NCI-H524 treated with DMSO at 0.1 percent for 48 hours (cell line): ENCODE measurements around the gene TEAD1.

Experiments
- DNase-seq: peaks from one replicate; lab custom pipeline; 2025; lab: John Stamatoyannopoulos, UW

Gene TEAD1

DNA sequence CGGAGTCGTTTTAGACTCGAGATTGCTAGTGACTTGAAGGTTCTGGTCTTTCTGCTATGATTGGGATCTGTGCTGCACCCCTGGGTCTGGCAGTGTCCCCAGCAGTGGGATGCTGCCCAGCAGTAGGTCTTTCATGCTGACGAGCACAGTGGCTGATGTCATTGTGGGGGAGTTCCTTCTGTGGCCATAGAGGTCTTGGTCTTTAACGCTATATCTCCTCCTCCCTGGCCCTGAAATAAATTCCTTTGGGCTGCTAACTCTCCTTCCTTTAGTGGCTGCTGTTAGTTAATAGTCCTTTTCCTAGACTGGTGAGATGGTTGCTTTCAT is 136.3 kb downstream of the TEAD1 start:
- DNase-seq: no peak

DNA sequence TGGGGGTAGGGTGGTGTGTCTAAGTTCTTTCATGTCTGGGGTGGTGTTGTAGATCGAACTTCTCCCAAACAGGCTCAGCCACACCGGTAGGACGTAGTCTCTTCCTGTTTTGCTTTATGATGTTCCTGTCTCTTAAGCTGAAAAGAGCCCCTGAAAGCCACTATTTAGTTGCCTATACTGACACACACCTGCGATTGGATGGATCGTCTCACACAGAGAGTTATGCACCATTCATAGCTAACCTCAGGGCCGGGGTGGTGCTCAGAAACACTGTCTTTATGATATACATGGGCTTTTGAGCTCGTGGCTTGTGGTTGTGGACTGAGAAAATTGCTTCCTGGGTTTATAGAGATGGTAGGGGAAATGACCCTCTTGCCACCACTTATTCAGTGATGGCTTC is 137.6 kb downstream of the TEAD1 start:
- no peak for DNase-seq

DNA sequence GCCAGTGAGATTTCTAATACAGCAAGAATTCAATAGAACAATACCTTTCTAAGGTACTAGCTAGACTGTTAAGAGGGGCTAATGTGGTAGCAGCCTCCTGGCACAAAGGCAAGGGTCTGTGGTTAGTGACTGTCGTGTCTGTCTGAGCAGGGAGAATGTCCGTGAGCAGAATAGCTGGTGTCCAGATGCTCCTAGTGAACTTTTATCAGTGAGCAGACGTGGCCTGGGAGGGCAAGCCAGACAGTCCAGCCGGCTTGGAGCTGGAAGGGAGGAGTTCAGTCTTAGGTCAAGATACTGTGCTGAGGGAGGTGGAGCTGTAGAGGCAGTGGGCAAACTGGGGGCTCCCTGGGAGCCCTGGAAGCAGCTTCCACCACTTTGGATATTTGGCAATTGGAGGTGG is 138.6 kb downstream of the TEAD1 start:
- no peak for DNase-seq

DNA sequence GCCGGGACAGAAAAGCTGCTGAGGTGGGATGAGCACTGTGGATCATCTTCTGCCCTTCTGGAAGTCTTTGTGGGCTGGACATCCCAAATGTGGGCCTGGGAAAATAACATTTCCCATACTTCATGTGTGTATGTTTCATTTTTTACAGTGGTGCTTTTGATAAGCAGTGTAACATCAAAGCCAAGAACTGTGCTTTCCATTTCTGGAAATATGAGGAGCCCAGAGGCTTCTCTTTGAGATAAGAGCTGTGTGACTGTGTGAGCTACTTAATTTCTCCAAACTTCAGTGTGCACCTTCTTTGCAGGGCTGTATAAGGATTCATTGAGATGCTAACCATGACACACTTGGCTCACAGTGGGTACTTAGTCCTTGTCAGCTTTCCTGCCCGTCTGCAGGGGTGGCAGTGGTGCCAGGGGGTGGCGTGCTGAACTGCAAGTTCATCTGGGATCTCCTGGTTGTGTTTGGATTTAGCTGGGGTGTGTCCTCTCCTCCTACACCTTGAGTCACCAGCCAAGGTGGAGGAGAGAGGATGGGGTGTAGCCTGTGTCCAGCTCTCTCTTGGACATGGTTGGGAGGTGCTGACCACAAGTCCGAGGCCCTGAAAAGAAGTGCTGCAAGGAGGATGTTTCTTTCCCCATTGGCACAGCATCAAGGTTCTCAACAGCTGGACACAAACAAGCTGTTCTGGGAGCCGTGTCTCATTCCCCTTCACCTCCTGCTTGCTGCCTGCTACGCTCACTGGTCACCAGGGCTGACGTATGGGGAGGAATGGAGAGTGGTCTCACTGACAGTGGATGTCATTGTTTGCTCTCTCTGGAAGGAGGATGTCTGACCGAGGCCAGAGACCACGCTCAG is 139.4 kb downstream of the TEAD1 start:
- no peak for DNase-seq

DNA sequence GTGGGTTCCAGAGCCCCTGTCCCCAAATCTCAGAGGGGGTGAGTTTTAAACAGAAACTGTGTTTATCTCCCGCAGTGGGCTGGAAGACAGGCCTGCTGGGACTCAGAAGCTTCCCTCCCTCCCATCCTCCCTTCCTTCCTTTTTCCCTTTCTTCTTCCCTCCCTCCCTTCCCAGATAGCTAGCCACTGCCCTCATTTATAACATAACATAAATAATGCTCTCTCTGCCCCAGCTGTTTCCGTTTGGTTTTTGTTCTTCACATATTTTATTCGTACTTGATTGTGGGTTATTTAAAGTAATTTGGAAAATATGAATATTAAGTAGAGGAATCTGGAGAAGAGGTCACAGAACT is 140.9 kb downstream of the TEAD1 start:
- no peak for DNase-seq

DNA sequence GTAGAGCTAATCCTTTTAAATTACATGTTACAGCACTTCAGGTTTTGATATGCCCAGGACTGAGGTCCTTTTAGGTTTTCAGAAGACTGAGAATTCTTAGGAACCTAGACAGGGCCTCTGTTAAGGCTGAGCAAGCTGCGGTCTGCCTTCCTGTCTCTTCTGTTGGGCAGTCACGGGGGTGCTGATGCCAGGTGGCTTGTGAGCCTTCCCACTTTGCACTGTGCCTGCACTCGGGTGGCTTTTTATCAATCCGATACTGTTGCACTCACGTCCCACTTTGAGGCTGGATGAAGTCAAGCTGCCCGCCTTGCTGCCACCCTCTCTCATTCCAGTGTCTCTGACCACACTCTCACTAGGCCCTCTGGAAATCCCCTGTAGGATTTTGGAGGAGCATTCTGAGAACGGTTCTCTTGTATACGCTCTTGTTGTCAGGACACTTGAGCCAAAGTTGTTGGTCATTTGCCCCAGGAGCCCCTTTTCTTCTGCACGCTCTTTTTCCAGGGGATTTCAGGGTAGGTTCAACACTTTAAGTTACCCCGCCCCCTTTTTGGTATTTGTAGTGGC is 141.8 kb downstream of the TEAD1 start:
- DNase-seq: no peak

DNA sequence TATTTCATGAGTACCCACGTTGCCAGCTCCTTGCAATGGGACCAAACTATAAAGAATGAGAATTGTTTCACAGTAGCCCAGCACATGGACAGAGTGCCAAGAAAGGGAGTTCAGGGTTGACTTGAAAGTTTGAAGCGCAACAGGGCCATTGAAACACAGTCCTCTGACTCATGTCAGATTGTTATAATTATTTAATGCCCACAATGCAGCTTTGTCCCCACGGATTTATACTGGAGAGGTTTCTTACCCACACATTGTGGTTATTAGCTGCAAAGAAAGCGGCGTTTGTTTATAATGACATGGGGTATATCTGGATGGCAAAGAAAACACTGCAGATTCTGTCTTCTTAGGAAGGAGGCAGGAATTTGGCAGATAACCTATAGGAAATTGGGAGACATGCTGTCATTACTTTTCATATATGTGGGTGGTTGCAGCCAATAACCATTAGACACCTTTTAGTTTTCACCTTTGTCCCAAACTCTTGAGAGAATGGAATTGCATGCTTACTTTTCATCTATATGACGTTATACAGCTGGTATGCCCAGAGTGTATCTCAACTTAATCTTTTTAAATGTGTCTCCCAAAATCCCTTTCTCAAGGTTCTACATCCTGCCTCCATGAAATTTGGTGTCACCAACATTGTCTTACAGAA is 143.6 kb downstream of the TEAD1 start:
- DNase-seq: no peak

DNA sequence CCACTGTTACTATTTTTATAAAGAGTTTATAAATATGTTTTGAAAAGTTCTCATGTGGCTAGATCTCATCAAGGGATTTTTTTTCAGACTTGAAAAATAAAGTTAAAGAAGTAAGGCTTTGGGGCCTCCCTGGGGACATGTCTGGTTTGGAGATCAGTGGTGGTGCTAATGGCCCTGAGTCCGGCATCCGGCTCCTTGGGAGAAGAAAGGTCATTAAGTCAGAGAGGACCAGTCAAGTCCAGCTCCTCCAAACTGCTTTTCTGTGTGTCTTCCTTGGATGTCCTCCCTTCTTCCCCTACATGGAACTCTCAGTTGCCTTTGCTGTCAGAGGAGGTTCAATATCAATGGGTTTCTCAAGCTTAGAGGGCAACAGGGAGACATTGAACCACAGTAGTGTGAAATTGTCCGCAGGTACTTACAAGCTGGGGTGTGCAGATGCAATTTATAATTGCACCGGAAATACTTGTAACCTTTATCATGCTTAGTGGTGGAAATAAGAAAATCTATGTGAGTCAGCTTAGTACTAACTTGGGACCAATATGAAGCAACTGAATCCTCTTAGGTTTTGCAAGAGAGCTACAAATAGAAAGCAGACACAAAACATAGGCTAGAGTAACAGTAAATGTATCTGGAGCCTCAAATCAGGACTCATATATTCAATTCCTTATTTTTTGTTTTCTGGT is 144.3 kb downstream of the TEAD1 start:
- no peak for DNase-seq

DNA sequence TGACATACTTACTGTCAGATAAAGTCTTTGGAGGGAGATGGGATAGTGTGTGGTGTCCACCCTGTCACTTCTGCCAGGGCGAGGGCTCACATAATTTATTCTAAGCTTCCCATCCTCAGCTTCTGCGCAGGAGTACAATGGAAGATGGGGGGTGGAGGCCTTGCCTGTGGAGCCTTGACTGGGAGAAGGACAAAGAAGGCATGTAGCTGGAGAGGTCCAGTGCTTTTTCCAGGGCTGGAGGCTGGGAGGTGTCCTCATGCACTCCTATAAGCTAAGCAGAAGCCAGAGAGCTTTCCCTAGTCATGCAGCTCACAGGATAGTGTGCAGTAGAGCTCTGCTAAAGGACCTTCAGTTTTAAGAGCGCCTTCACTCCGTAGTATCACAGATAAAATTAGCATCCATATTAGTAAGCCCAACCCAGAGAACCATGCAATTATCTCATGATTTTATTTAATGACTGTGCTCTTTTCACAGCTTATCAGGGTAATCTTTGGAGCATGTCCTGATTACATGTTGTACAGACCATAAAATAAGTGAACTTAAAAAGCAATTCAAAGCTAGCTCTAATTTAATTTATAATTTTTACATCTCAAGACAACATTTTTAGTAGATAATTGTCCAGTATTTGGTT is 148.3 kb downstream of the TEAD1 start:
- DNase-seq: no peak

DNA sequence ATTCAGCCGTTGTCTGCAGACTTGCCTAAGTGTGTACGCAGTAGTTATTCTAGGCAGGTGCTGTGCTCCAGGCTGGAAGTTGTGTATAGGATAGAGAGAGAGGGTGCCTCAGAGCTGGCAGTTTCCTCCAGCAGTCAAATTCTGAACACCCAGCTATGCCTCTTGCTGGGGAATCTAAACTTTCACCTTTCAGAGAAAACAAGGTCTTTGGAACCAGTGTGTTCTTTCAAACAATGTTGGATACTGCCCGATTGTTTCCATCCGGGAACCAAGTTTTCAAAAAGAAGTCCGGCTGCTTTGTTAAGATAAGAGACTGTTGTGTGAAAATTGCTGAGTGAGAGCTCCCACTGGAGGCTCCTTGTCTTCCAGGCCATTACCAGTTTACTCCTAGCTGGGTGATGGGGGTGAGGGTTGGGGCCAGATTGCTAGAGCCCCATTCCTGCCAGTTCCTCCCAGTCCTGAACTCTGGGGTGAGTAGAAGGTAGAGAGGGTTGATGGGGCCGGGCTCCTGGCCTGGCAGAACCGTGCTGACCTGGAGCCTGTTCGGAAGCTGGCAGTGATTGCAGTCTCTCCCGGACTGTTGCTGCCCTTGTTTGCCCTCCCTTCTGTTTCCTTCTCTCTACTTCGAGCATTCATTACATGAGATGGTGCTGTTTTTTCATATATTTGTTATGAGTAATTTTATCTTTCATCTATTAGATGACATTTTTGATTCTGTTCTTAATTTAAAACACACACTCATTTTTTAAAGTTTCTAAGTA is 150.2 kb downstream of the TEAD1 start:
- DNase-seq: no peak

DNA sequence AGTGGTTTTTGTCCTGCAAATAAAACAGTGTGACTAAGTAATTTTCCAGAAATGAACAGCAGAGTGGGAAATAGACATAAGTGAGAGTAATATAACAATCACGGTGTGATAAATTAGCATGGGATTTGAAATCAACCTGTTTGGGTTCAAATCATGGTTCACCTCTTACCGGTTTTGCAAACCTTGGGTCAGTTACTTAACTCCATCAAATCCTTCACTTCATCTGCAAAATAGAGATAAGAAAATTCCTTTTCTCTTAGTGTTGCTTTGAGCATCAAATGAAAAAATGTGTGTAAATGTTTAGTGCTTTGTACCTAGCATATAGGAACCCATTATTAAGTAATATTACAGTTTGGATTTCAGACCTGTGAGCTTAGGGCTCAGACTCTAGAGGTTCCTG is 152.2 kb downstream of the TEAD1 start:
- no peak for DNase-seq

DNA sequence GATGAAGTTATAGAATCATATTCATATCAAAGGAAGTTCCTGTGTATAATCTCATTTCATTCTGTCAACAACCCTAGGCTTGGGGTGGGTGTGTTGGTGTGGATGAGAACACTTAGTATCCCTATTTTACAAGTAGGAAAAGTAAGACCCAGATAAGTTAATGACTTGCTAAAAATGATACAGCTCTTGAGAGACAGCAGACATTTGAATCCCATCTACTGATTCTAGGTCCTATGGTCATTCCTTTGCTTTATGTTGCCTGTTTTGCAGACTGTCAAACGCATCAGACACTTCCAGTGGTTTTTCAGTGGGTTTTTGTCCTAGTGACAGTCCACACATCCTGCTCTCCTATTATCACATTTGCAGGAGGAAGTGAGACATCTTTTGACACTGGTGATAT is 153.1 kb downstream of the TEAD1 start:
- DNase-seq: no peak

DNA sequence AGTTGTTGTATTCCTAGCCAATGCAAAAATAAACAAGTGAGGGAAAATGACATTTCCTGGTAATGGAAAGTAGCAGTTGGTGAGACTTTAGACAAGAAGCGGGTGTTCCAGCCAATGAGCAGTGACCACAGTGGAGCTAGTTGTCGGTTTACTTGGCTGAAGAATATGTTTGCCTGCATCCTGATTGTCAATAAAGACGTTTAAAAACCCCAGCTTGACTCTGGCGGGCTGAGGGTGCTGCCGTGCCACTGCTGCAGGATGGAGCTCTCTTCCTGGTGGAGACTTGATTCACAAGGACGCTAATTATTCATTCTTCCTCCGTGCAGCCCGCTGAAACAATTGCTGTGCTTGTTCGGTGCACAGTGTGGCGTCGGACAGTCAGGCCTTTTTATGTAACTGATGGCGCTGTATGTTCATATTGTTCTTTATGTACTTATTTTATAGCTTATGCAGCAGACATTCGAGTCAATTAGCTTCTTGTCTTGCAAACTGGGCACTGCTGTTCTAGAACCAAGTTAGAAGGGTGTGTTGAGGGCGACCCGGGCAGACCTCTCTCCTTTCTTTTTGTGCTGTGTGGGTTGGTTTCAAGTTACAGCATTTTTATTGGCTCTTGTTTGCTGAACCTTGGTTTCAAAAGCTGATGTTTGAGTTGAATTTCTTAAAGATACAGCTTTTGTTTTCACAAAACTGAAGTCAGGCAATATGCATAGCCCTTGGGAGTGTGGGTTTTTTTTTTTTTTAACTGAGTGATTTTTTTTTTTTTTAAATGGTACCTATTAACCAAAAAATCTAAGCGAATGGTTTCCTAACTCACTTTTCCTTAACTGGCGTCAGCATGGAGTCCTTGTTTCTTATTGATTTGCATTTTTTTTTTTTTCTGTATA is 153.9 kb downstream of the TEAD1 start:
- no peak for DNase-seq

DNA sequence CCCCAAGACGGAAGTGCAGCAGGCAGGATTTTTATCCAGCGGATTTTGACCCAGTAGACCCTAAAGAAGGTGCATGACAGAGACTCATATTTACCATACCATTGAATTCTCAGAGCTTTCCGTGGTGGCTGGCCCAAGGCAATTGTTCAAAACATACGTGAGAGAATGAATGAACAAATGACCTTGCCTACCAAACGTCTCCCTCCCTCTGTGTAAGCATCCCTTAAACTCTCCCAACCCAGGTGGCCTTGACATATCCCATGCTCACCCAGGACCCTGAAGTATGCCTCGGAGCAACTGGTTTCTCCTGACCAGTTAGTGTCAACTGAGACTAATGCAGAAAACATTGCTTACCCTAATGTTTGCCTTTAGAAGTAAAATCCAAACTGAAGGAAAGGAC is 154.9 kb downstream of the TEAD1 start:
- DNase-seq: no peak

DNA sequence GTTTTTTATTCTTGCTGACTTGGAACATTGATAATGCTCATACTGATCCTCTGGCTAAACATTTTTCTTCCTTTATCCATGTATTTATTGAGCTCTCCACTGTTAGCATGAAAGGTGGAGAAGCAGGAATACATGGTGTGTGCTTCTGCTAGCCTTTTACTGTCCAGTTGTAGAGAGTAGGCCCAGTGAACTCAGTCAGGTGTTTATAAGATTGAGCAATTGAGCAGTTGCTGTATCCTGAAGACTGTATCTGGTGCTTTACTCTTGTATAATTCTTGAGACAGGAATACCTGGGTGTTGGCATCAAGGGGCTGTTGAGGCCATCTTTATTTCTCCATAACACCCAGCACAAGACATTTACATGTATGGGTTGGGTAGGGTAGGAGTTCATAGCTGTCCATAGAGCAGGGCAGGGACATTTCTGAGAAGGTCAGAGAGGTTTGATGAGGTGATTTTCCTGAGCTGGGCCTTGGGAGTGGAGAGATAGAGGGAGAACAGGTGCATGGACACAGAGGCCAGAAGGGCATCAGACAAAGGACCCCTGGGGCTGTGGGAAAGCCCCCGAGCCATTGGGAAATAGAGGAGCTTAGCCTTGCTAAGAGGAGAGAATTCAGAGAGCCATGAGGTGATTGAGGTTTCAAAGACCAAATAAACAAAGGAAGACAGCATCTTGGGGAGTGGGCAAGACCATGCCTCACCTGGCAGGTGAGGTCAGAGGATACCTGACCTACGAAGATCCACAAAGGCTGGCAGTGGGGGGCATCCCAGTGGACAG is 155.5 kb downstream of the TEAD1 start:
- no peak for DNase-seq

DNA sequence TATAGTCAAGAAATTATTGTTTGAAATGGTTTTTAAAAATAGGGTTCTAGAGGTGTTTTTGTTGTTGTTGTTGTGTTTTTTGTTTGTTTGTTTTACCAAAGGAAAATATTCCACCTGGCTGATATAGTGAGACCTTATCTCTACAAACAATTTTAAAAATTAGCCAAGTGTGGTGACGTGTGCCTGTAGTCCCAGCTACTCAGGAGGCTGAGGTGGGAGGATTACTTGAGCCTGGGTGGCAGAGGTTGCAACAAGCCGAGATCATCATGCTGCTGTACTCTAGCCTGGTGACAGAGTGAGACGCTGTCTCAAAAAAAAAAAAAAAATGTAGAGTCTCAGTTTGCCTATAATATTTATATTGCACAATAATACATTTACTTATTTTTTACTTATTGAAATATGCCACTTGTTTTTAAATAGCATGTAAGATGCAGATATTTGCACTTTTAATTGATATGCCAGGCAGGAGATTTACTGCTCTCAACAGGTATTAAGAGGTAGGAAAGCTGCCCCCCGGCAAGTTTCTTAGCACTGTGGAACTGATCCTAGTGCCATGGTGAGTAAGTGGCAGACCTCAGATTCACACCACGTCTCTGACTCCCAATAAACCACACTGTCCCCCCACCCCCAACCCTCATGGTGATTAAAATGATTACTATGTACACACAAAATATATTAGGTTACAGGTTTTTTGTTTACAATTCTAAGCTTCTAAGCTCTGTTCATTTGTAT is 157.4 kb downstream of the TEAD1 start:
- DNase-seq: no peak

DNA sequence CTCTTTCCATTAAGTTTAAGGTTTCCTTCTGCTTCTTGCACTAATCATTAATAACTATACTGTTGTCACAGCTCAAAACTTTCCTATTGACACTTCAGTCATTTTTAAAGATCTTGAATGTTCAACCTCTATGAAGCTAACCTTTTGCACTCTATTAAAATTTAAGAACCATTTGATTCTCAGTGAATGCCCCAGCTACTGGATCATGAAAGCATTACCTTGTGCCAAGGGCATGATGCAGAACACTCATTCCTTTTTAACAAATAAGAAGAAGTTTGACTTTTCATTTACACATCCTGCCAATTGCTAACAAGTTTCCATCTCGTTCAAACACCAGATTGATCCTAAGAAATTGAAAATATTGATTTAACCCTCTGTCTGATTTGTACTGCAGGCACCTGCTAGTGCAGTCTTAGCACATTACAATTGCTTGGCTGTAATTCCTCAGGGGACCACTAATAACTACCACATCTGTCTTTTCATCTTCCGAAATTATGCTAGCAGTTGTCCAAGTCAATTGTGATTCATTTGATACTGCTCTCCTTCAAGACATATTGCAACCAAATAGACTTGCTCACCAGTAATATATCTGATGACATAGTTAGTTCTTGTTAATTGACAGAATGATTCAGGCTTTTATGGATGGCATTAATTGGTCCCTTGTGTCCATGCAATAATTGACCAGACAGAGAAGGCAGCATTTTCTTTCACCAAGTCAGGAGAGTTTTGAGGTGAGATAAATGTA is 158.4 kb downstream of the TEAD1 start:
- peak; percentile 69 for DNase-seq

DNA sequence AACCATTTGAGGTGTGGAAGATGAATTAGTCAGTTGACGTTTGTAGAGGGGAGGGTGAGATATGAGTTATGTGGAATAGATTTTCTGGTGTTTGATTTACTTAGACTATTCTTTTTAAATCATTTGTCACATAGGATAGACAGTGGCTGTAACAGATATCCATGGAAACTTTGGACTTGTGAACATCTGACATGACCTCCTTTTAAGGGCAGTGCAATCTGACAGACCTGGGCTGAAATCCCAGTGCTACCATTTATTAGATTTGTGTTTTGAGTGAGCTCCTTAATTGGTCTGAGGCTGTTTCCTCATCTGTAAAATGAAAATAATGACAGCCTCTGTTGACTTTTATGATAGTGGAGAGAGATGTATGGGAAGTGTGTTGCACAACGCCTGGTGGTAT is 159.9 kb downstream of the TEAD1 start:
- DNase-seq: no peak

DNA sequence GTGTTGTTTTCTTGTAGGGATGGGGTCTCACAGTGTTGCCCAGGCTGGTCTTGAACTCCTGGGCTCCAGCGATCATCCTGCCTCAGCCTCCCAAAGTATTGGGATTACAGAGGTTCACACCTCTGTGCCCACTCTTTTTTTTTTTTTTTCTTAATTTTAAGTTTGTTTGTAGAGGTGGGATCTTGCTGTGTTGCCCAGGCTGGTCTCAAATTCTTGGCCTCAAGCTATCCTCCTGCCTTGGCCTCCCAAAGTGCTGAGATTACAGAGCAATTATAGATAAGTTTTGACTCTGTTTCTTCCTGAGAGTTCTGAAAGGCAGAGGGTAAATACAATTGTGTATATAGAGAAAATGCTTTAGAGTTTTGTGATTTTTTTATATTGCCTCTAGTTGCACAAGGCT is 160.4 kb downstream of the TEAD1 start:
- no peak for DNase-seq
